ENCODE measurements around the gene ADD3. TPM values are rescaled to one million over a fixed set of nuclear protein-coding genes. Genes with fewer than 3 reads are reported as not detected.

The ADD3 gene
- total RNA-seq, 4 donors from 2014 or later = 236 to 545 (median 314) TPM

GRCh38 chr10:109995595-109995994, 12.2 kb upstream of the ADD3 start:
- H3K36me3 ChIP-seq = no peaks in the 10 kb centered on the region
- H3K27me3 ChIP-seq = no peaks in the 10 kb centered on the region
- TF ChIP-seq POLR2A (IDR thresholded peaks at IDR 0.05) = no peak
- TF ChIP-seq, protein P1, sequence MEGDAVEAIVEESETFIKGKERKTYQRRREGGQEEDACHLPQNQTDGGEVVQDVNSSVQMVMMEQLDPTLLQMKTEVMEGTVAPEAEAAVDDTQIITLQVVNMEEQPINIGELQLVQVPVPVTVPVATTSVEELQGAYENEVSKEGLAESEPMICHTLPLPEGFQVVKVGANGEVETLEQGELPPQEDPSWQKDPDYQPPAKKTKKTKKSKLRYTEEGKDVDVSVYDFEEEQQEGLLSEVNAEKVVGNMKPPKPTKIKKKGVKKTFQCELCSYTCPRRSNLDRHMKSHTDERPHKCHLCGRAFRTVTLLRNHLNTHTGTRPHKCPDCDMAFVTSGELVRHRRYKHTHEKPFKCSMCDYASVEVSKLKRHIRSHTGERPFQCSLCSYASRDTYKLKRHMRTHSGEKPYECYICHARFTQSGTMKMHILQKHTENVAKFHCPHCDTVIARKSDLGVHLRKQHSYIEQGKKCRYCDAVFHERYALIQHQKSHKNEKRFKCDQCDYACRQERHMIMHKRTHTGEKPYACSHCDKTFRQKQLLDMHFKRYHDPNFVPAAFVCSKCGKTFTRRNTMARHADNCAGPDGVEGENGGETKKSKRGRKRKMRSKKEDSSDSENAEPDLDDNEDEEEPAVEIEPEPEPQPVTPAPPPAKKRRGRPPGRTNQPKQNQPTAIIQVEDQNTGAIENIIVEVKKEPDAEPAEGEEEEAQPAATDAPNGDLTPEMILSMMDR (IDR thresholded peaks at IDR 0.05) = no peak
- H3K9me3 ChIP-seq = no peaks in the 10 kb centered on the region
- H3K4me3 ChIP-seq = peak overlapping the region in 1 of 4 donors; percentile 37
- H3K4me1 ChIP-seq = peaks cover 0 to 35% (median 4%) of the 10 kb centered on the region in 4 donors
- peak overlapping the region in 2 of 4 donors; percentile 85 for H3K27ac ChIP-seq
- no peak for DNase-seq

DNA sequence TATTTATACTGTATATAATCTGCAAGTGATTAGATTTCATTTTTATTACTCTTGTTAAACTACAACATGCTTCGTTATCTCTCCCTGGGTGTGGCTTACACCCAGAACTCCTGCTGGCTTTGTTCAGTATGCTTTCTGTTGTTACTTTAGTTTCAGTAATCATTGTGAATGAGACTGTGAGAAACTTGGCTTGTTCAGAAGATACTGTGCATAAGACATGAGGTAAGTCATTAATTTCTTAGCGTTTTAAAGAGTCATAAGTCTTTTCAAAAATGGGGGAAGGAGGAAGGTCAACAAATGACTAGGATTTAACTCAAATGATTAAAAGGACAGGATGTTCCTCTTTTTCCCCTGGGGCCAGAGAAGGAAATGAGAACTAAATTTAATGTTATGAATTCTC, 11.6 kb upstream of the ADD3 start:
- Histone ChIP-seq H3K27ac (peak overlapping the region in 3 of 4 donors; percentile 62 to 85 (median 85)), H3K4me1 (peaks cover 0 to 35% (median 4%) of the 10 kb centered on the region in 4 donors), H3K36me3 (no peaks in the 10 kb centered on the region), H3K9me3 (no peaks in the 10 kb centered on the region), H3K27me3 (no peaks in the 10 kb centered on the region), H3K4me3 (peak overlapping the region in 2 of 4 donors; percentile 18 to 37)
- TF ChIP-seq, protein P1 (IDR thresholded peaks at IDR 0.05) = no peak
- TF ChIP-seq POLR2A (IDR thresholded peaks at IDR 0.05) = no peak
- DNase-seq = peak in 1 of 3 donors; percentile 60

DNA sequence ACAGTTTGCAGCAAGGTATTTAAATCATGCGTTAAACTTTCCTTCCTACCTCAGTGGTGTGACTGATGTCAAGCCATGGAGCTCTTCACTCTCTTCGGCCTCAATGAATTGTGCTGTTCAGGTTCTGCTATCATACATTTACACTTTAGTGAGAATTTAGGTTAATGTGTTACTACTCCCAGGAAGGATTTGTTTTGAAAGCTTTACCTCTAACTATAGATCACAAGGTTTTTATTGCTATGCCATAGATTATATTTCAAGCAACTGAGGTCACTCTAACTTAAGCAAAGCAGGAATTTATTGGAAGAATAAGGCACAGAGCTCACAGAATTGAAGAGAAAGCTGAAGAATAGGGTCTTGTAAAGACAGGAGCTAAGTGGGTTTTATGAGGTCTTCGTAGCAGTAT, 11.0 kb upstream of the ADD3 start:
- peaks cover 0 to 35% (median 4%) of the 10 kb centered on the region in 4 donors for H3K4me1 ChIP-seq
- no peaks in the 10 kb centered on the region for H3K36me3 ChIP-seq
- peak overlapping the region in 3 of 4 donors; percentile 62 to 85 (median 85) for H3K27ac ChIP-seq
- H3K9me3 ChIP-seq = no peaks in the 10 kb centered on the region
- DNase-seq = no peak
- H3K27me3 ChIP-seq = no peaks in the 10 kb centered on the region
- TF ChIP-seq, protein P1 (IDR thresholded peaks at IDR 0.05) = no peak
- peak; percentile 36 to 65 for TF ChIP-seq POLR2A (IDR thresholded peaks at IDR 0.05)
- H3K4me3 ChIP-seq = peak overlapping the region in 2 of 4 donors; percentile 18 to 37

DNA sequence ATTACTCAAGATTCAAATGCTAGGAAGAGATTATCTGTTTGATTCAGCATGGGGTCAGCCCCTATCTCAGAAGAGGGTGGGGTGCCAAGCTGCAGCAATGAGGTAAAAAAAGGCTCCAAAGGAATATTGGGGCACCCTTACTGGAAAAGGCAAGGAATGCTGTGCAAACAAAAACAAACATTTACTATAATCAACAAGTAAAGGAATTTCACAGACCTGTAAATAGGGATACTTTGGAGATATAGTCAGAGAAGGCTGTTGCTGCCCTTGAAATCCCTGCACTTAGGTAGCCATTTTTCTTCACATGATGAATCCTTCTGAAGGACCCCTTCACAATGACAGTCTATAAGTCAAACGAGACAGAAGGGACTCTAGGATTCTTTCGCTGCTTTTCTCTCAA, 10.6 kb upstream of the ADD3 start:
- Histone ChIP-seq H3K4me1 (peaks cover 0 to 35% (median 4%) of the 10 kb centered on the region in 4 donors), H3K36me3 (no peaks in the 10 kb centered on the region), H3K4me3 (peak overlapping the region in 2 of 4 donors; percentile 18 to 37), H3K9me3 (no peaks in the 10 kb centered on the region), H3K27ac (peak overlapping the region in 3 of 4 donors; percentile 62 to 85 (median 85)), H3K27me3 (no peaks in the 10 kb centered on the region)
- no peak for DNase-seq
- TF ChIP-seq, protein P1 (IDR thresholded peaks at IDR 0.05) = no peak
- TF ChIP-seq POLR2A (IDR thresholded peaks at IDR 0.05) = no peak

DNA sequence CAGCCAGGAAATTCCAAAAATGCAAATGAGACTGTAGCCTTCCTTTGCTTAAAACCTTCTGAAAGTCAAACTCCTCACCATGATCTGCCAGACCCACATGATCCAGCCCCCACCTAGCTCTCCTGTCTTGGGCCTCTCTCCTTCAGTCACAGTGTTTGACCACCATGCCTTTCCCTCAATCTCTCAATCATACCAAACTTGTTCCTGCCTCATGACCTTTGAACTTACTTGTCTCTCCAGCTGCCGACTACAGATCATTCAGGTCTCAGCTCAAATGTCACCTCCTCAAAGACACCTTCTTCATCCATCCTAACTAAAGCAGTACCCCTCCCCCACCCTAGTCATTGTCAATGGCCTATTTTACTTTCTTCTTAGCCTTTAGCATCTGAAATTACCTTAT, 9.3 kb upstream of the ADD3 start:
- TF ChIP-seq, protein P1 (IDR thresholded peaks at IDR 0.05) = no peak
- TF ChIP-seq POLR2A (IDR thresholded peaks at IDR 0.05) = no peak
- Histone ChIP-seq H3K27me3 (no peaks in the 10 kb centered on the region), H3K9me3 (no peaks in the 10 kb centered on the region), H3K36me3 (no peaks in the 10 kb centered on the region), H3K27ac (no peak overlapping the region), H3K4me3 (no peak overlapping the region), H3K4me1 (peaks cover 0 to 39% (median 4%) of the 10 kb centered on the region in 4 donors)
- DNase-seq = no peak

Data from Peyer's patch (tissue), 4 donors.